RKO (cell line): ENCODE measurements around the gene PRKCQ.

Source experiments
- DNase-seq: peaks from one replicate; pipeline ENCODE4 v3.0.0-alpha.2; 2016; ENCODE audit warnings: low spot score

Gene PRKCQ

GRCh38 chr10:6579904-6580278 lies at the start of gene PRKCQ:
Gene PRKCQ (minus strand): TSS chr10:6580276. CDS start chr10:6515135, 65,141 bp downstream.
- DNase-seq = peak; percentile 12

GRCh38 chr10:6625428-6625827 lies 45.4 kb upstream of the PRKCQ start:
- no peak for DNase-seq

GRCh38 chr10:6624392-6624791 lies 44.3 kb upstream of the PRKCQ start:
- no peak for DNase-seq

DNA sequence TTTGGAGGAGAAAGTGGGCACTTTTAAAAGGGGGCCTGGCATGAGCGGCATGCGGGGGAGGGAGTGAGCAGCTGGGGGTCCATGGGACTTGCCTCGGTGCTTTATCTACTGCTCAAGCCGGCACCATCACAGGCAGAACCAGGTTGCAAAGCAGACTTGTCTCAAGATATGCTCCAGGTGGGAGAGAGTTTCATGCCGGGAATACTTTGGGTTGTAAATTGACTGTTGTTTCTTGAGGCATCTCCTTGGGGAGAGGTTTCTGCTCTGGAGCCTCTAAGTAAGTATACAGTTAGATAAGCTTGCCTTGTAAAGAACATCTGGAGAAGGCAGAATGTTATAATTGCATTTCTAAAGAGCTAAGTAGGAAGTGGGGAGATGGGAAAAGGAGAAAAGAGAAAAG lies 42.8 kb upstream of the PRKCQ start:
- DNase-seq = no peak

DNA sequence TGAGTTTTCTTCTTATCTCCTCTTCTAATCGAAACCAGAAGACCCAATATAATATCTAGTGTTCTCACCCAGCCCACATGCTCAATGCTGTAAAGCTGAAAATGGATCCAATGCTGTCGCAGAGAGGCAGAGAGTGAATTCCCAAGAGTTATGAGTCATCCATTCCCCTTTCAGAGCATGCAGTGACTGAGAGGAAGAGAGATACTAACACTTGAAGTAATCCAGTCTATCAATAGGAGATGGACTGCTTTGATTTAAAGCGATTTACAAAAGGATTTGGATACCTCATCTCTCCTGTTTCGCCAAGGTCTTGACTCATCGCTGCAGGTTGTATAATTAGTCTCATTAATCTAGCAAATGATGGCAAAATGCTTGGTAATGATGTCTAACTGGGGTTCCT lies 41.5 kb upstream of the PRKCQ start:
- DNase-seq = peak; percentile 23

GRCh38 chr10:6619660-6620059 lies 39.6 kb upstream of the PRKCQ start:
- no peak for DNase-seq

- DNase-seq = no peak
Measured at GRCh38 chr10:6618340-6618739, 38.3 kb upstream of the PRKCQ start.

DNA sequence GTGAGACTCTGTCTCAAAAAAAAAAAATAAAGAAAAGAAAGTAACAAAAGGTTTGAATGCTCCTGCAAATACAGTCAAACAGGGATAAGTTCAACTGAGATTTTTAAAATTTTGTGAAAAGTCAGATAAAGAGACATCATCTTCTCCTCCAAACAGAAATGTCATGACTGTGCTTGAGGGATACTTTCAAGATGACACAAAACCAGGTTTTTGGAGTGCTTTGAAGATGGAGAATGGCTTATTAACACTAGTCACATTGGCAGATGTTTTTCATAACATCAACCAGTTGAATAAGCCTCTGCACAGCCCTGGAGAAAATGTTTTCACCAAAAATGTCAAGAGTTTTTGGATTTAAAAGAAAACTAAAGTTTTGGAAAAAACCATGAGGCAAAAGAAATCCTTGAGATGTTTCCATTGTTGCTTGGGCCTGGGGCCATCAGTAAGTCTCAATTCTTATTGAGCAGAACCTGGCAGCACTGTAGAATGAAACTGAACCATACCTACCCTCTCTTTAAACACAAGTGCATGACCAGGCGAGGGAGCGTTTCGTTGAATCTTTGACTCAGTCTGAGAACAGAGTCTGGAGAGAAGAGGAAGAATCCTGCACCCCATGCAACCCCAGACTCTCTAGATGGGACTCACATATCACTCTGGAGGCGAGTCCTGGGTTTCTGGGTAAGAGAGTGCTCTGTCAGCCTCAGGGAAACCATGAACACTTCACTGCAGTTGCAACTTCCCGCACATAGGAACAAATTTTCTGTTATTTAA lies 37.4 kb upstream of the PRKCQ start:
- no peak for DNase-seq

DNA sequence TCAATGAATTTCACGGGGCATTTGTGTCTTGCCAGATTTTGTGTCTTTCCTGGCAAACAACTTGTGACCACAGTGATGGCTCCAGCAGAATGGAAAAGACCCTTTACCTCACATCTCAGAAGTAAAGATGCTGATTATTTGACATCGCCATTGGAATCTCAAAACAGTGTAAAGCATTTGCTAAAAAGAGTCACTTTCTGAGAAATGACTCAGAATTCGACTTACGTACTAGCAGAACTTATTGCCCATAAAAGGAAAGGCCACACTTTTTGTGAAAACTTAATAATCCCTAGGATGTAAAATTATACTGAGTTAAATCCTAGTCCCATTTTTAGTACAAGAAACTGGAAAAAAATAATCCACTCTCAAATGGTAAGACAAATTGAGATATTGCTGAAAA lies 35.9 kb upstream of the PRKCQ start:
- DNase-seq = no peak

DNA sequence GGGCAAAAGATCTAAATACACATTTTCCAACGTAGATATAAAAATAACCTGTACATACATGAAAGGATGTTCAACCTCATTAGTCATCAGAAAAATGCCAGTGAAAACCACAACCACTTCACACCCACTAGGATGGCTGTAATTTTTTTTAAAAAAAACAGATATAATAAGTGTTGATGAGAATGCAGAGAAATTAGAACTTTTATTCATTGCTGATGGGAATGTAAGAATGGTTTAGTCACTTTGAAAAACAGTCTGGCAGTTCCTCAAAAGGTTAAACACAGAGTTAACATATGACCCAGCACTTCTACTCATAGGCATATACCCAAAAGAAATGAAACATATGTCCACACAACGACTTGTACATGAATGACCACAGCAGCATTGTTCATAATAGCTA lies 32.3 kb upstream of the PRKCQ start:
- DNase-seq = no peak

DNA sequence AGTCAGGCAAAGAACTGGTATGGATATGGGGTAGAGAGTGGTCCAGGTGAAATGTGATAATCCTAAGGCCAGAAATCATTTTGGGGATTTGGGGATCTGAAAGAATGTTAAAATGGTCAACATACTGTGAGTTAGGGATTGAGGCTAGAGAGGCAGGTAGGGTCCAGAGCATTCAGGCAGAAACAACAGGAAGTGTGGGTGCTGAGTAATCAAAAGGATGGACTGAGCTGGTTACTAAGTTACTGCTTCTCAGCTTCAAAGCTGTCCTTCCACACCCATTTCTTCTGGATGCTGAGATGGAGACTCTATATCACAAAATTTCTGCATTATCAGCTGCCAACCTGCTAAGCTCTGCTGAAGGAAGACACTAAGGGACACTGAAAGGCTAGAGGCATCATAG lies 30.6 kb upstream of the PRKCQ start:
- no peak for DNase-seq

DNA sequence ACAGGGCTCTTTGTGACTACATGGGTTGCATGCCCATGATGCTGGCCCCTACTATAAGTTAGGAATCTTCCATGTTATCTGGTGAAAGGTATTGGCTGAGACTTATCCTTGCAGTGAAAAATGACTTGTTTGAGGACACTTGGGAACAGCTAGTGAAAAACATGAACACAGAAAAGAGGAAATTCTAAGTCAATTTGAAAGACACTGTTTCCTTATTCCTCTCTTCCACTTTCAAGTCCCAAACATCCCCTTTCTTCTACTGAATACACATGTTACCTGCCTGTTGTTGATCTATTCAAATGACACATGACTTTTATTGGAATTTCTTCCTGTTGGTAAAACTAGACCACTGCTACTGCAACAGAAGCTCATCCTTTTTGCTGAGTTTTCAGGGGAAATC lies 29.5 kb upstream of the PRKCQ start:
- no peak for DNase-seq

DNA sequence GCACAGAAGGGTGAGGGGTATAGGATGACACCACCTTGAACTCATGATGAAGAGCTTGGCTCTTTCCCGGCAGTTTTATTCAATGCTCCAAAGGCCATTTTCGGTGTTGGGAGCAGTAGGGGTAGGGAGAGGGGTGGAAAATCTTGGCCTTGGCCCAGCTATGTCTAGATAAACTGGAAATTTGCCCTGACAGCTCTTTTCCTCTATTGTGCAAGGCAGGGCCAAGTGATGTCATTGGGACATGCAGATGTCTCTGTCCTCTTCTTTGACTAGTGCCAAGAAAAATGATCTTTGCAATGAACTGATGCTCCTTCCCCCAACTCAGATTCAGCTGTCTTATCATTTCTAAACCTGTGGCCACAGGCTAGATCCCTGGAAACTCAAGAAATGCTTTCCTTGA lies 27.7 kb upstream of the PRKCQ start:
- no peak for DNase-seq

GRCh38 chr10:6607182-6607581 lies 27.1 kb upstream of the PRKCQ start:
- DNase-seq = no peak

- DNase-seq = no peak
Measured at GRCh38 chr10:6603142-6604125, 23.4 kb upstream of the PRKCQ start.

DNA sequence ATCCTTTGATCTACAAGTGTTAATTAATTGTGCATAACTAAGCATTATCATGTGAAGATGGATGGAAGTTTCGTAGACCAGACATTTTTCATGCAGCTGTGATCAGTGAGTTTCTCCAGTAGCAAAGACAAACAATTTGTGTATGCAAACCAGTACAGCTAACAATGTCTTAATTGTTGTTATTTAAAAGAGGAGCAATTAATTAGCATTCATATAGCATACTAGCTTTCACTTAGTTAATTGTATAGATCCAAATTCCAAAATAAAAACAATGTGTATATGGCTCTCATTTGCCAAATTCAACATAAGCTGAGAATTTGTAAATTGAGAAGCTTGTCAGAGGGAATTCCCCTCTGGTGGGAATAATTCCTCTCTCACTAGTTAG lies 22.6 kb upstream of the PRKCQ start:
- no peak for DNase-seq

DNA sequence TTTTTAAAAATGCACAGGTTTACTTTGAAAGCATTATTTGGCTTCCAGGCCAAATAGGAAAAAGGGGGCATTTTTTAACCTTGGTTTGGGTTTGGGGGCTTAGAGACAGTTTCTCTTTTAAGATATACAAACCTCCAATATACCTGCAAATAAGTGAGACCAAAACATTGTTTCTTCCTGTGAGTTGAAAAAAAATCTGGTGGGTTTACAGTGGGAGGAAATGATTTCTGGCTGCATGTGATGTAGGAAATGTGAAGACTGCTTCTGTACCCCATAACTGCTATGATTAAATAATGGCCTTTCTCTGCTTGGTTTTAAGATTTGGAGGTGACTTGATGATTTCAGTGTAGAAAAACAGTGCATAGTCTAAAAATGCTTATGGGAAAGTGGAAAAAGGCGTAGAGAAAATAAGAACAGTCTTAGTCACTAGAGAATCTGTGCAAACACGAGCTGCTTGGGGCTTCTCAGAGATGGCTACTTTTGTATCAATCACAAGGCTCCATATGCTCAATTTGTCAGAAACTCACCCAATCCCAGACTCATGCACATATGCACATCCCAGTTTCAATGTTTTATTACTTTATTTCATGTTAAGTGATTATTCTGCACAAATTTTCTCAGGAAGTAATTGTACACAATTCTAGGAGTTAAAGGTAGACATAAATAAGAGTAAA lies 22.1 kb upstream of the PRKCQ start:
- DNase-seq = no peak

DNA sequence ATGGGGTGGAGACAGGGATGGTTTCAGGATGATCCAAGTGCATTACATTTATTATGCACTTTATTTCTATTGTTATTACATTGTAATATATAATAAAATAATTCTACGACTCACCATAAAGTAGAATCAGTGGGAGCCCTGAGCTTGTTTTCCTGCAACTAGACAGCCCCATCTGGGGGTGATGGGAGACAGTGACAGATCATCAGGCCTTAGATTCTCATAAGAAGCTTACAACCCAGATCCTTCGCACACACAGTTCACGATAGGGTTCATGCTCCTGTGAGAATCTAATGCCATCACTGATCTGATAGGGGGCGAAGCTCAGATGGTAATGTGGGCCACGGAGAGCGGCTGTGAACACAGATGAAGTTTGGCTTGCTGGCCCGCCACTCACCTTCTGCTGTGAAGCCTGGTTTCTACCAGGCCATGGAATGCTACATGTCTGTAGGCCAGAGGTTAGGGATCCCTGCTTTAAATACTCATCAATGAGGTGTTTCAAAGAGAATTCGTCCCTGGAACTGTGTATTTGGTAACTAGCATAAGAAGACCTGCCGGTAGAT lies 21.2 kb upstream of the PRKCQ start:
- DNase-seq = no peak

DNA sequence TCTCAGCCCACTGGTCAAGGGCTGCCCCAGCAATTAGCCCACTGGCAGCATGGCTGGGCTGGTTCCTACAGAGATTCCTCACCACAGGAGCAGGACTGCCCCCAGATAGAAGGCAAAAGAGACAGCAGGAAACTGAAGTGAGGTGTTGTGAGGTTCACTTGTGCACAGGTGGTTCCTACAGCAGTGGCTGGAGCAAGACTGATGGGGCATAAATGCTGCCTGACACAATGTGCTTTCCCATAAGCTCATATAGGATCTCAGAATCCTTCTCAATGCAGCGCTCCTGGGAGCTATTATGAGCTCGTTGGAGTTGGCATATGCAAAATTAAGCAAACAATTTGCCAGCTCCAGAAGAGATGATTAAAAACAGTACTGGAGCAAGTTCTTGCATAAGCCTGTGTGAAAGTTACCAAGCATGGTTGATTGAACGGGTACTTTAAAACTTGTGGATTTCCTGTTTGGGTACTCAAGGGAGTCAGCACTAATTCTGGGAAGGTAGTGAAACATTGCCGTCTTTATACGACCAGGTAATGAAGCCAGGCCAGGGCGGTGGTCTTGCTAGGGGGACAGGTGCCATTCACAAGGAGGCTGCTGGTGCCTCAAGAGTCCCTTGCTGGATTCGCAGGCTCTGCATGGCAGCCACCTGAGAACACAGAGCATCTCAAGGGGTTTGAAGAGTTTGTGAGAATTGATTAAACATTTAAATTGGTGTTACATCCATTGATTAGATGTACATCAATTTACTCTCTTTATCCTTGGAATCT lies 20.3 kb upstream of the PRKCQ start:
- no peak for DNase-seq

- DNase-seq = no peak
Measured at GRCh38 chr10:6598679-6599078, 18.6 kb upstream of the PRKCQ start.

DNA sequence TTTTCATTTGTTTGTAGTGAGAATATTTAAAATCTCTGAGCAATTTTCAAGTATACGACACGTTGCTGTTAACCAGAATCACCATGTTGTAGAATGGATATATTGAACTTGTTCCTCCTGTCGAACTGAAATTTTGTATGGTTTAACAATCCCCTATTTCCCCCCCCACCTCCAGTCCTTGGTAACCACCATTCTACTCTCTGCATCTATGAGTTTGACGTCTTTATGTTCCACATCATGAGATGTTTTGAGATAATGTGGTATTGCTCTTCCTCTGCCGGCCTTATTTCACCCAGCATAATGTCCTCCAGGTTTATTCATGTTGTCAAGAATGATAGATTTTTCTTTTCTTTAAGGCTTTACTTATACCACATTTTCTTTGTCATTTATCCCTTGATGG lies 17.4 kb upstream of the PRKCQ start:
- no peak for DNase-seq

GRCh38 chr10:6595499-6595898 lies 15.4 kb upstream of the PRKCQ start:
- DNase-seq = no peak
